ENCODE results near the gene PON1.

The PON1 gene

GRCh38 chr7:95318501-95319100 is 5.7 kb downstream of the PON1 start:
- H3K4me3 ChIP-seq (ENCODE audit: low read depth, low read length): no peak overlapping the region
- no peaks in the 10 kb centered on the region for H3K9me3 ChIP-seq (ENCODE audit: insufficient read depth, low read depth, low read length)
- no peak overlapping the region for H3K14ac ChIP-seq (ENCODE audit: low read length)
- no peak overlapping the region for H4K8ac ChIP-seq (ENCODE audit: low read depth, low read length)
- no peaks in the 10 kb centered on the region for H3K79me1 ChIP-seq (ENCODE audit: low read length)
- no peak overlapping the region for H2AFZ ChIP-seq (ENCODE audit: insufficient read depth, low read length, poor library complexity)
- H4K12ac ChIP-seq (ENCODE audit: low read depth, low read length): no peak overlapping the region
- H3K4me2 ChIP-seq (ENCODE audit: low read length): no peak overlapping the region
- no peak overlapping the region for H3K9ac ChIP-seq (ENCODE audit: low read length)
- no peak overlapping the region for H4K91ac ChIP-seq (ENCODE audit: low read depth, low read length)
- H2BK5ac ChIP-seq (ENCODE audit: low read depth, low read length, poor library complexity): no peak overlapping the region
- H3K4me1 ChIP-seq (ENCODE audit: control insufficient read depth in 1 of 2, insufficient read depth in 2 of 2, low read length in 2 of 2): no peaks in the 10 kb centered on the region
- WGBS (ENCODE audit: extremely low coverage, insufficient coverage, insufficient read length): no CpG with 5 or more reads among the region's 8 CpGs
- no peaks in the 10 kb centered on the region for H3K79me2 ChIP-seq (ENCODE audit: control insufficient read depth, insufficient read depth, low read length, poor library complexity)
- H2AK5ac ChIP-seq (ENCODE audit: low read length): no peak overlapping the region
- no peaks in the 10 kb centered on the region for H3K27me3 ChIP-seq (ENCODE audit: insufficient read depth, low read length)
- no peak overlapping the region for H3K27ac ChIP-seq (ENCODE audit: low read depth, low read length)
- no peaks in the 10 kb centered on the region for H3K36me3 ChIP-seq (ENCODE audit: control insufficient read depth in 1 of 2, insufficient read depth in 2 of 2, low read length in 2 of 2)
- no peak overlapping the region for H3K18ac ChIP-seq (ENCODE audit: low read length)
- no peak overlapping the region for H2BK120ac ChIP-seq (ENCODE audit: insufficient read depth, low read length, poor library complexity)
- no peak for DNase-seq
- no peak overlapping the region for H2BK12ac ChIP-seq (ENCODE audit: low read length)
- H3K4ac ChIP-seq (ENCODE audit: low read depth, low read length): no peak overlapping the region
- H3K23ac ChIP-seq (ENCODE audit: low read length): no peak overlapping the region

- no peak overlapping the region for H3K27ac ChIP-seq (ENCODE audit: low read depth, low read length)
- H3K36me3 ChIP-seq (ENCODE audit: control insufficient read depth in 1 of 2, insufficient read depth in 2 of 2, low read length in 2 of 2): no peaks in the 10 kb centered on the region
- no peak overlapping the region for H4K8ac ChIP-seq (ENCODE audit: low read depth, low read length)
- H4K12ac ChIP-seq (ENCODE audit: low read depth, low read length): no peak overlapping the region
- no peaks in the 10 kb centered on the region for H3K4me1 ChIP-seq (ENCODE audit: control insufficient read depth in 1 of 2, insufficient read depth in 2 of 2, low read length in 2 of 2)
- no peak overlapping the region for H3K23ac ChIP-seq (ENCODE audit: low read length)
- H3K9ac ChIP-seq (ENCODE audit: low read length): no peak overlapping the region
- H2AFZ ChIP-seq (ENCODE audit: insufficient read depth, low read length, poor library complexity): no peak overlapping the region
- WGBS (ENCODE audit: extremely low coverage, insufficient coverage, insufficient read length): no CpG with 5 or more reads among the region's 3 CpGs
- no peak for DNase-seq
- H3K4ac ChIP-seq (ENCODE audit: low read depth, low read length): no peak overlapping the region
- H3K79me1 ChIP-seq (ENCODE audit: low read length): no peaks in the 10 kb centered on the region
- no peak overlapping the region for H2BK12ac ChIP-seq (ENCODE audit: low read length)
- H3K4me3 ChIP-seq (ENCODE audit: low read depth, low read length): no peak overlapping the region
- H4K91ac ChIP-seq (ENCODE audit: low read depth, low read length): no peak overlapping the region
- no peak overlapping the region for H2BK5ac ChIP-seq (ENCODE audit: low read depth, low read length, poor library complexity)
- H2AK5ac ChIP-seq (ENCODE audit: low read length): no peak overlapping the region
- H3K14ac ChIP-seq (ENCODE audit: low read length): no peak overlapping the region
- no peaks in the 10 kb centered on the region for H3K79me2 ChIP-seq (ENCODE audit: control insufficient read depth, insufficient read depth, low read length, poor library complexity)
- H3K4me2 ChIP-seq (ENCODE audit: low read length): no peak overlapping the region
- H3K27me3 ChIP-seq (ENCODE audit: insufficient read depth, low read length): no peaks in the 10 kb centered on the region
- no peak overlapping the region for H3K18ac ChIP-seq (ENCODE audit: low read length)
- H3K9me3 ChIP-seq (ENCODE audit: insufficient read depth, low read depth, low read length): no peaks in the 10 kb centered on the region
- H2BK120ac ChIP-seq (ENCODE audit: insufficient read depth, low read length, poor library complexity): no peak overlapping the region
Observed at GRCh38 chr7:95317966-95318365, 6.4 kb downstream of the PON1 start.

- no CpG with 5 or more reads among the region's 2 CpGs for WGBS (ENCODE audit: extremely low coverage, insufficient coverage, insufficient read length)
- no peak overlapping the region for H3K27ac ChIP-seq (ENCODE audit: low read depth, low read length)
- no peak overlapping the region for H3K23ac ChIP-seq (ENCODE audit: low read length)
- no peak overlapping the region for H2AFZ ChIP-seq (ENCODE audit: insufficient read depth, low read length, poor library complexity)
- no peak overlapping the region for H2AK5ac ChIP-seq (ENCODE audit: low read length)
- H4K12ac ChIP-seq (ENCODE audit: low read depth, low read length): no peak overlapping the region
- no peak overlapping the region for H3K18ac ChIP-seq (ENCODE audit: low read length)
- H4K8ac ChIP-seq (ENCODE audit: low read depth, low read length): no peak overlapping the region
- DNase-seq: no peak
- H3K79me1 ChIP-seq (ENCODE audit: low read length): no peaks in the 10 kb centered on the region
- H2BK5ac ChIP-seq (ENCODE audit: low read depth, low read length, poor library complexity): no peak overlapping the region
- no peak overlapping the region for H3K14ac ChIP-seq (ENCODE audit: low read length)
- H3K9ac ChIP-seq (ENCODE audit: low read length): no peak overlapping the region
- H2BK120ac ChIP-seq (ENCODE audit: insufficient read depth, low read length, poor library complexity): no peak overlapping the region
- H3K79me2 ChIP-seq (ENCODE audit: control insufficient read depth, insufficient read depth, low read length, poor library complexity): no peaks in the 10 kb centered on the region
- no peak overlapping the region for H3K4me3 ChIP-seq (ENCODE audit: low read depth, low read length)
- no peaks in the 10 kb centered on the region for H3K27me3 ChIP-seq (ENCODE audit: insufficient read depth, low read length)
- no peaks in the 10 kb centered on the region for H3K4me1 ChIP-seq (ENCODE audit: control insufficient read depth in 1 of 2, insufficient read depth in 2 of 2, low read length in 2 of 2)
- H2BK12ac ChIP-seq (ENCODE audit: low read length): no peak overlapping the region
- H4K91ac ChIP-seq (ENCODE audit: low read depth, low read length): no peak overlapping the region
- no peaks in the 10 kb centered on the region for H3K36me3 ChIP-seq (ENCODE audit: control insufficient read depth in 1 of 2, insufficient read depth in 2 of 2, low read length in 2 of 2)
- H3K4ac ChIP-seq (ENCODE audit: low read depth, low read length): no peak overlapping the region
- no peaks in the 10 kb centered on the region for H3K9me3 ChIP-seq (ENCODE audit: insufficient read depth, low read depth, low read length)
- H3K4me2 ChIP-seq (ENCODE audit: low read length): no peak overlapping the region
Observed at GRCh38 chr7:95317546-95317945, 6.8 kb downstream of the PON1 start.

GRCh38 chr7:95316588-95316987 is 7.7 kb downstream of the PON1 start:
- Histone ChIP-seq H2BK12ac (ENCODE audit: low read length) (no peak overlapping the region), H3K14ac (ENCODE audit: low read length) (no peak overlapping the region), H3K9ac (ENCODE audit: low read length) (no peak overlapping the region), H3K27me3 (ENCODE audit: insufficient read depth, low read length) (no peaks in the 10 kb centered on the region), H4K12ac (ENCODE audit: low read depth, low read length) (no peak overlapping the region), H3K4me1 (ENCODE audit: control insufficient read depth in 1 of 2, insufficient read depth in 2 of 2, low read length in 2 of 2) (no peaks in the 10 kb centered on the region), H2AFZ (ENCODE audit: insufficient read depth, low read length, poor library complexity) (no peak overlapping the region), H3K18ac (ENCODE audit: low read length) (no peak overlapping the region), H3K9me3 (ENCODE audit: insufficient read depth, low read depth, low read length) (no peaks in the 10 kb centered on the region), H2BK120ac (ENCODE audit: insufficient read depth, low read length, poor library complexity) (no peak overlapping the region), H3K4me3 (ENCODE audit: low read depth, low read length) (no peak overlapping the region), H3K23ac (ENCODE audit: low read length) (no peak overlapping the region), H4K8ac (ENCODE audit: low read depth, low read length) (no peak overlapping the region), H4K91ac (ENCODE audit: low read depth, low read length) (no peak overlapping the region), H3K79me1 (ENCODE audit: low read length) (no peaks in the 10 kb centered on the region), H3K36me3 (ENCODE audit: control insufficient read depth in 1 of 2, insufficient read depth in 2 of 2, low read length in 2 of 2) (no peaks in the 10 kb centered on the region), H3K4ac (ENCODE audit: low read depth, low read length) (no peak overlapping the region), H3K4me2 (ENCODE audit: low read length) (no peak overlapping the region), H3K79me2 (ENCODE audit: control insufficient read depth, insufficient read depth, low read length, poor library complexity) (no peaks in the 10 kb centered on the region), H2AK5ac (ENCODE audit: low read length) (no peak overlapping the region), H2BK5ac (ENCODE audit: low read depth, low read length, poor library complexity) (no peak overlapping the region), H3K27ac (ENCODE audit: low read depth, low read length) (no peak overlapping the region)
- WGBS (ENCODE audit: extremely low coverage, insufficient coverage, insufficient read length): no CpG with 5 or more reads among the region's 2 CpGs
- no peak for DNase-seq
